HepG2 (cell line): Measurements from ENCODE around the gene PALM3. TPM values are rescaled to one million over a fixed set of nuclear protein-coding genes. Genes with fewer than 3 reads are reported as not detected.

Experiments
- ASH2L ChIP-seq: fragments of 300-600, 200-600 bp; sonication (generic); IDR thresholded peaks from 2 replicates; pipeline ENCODE4 v1.7.0; 2017; ENCODE audit warnings: low read depth, mild to moderate bottlenecking, moderate library complexity, mixed read lengths, low read length; ENCODE audit not compliant: insufficient read length
- FOXA1 ChIP-seq, 2 experiments: fragments of 450-650 bp in 1 of 2; sonication (generic) in 1 of 2; formaldehyde crosslinking in 1 of 2; IDR thresholded peaks; 2 replicates each; pipeline versions ENCODE4 v1.4.0 to v1.6.1; 2016 to 2020; ENCODE audit warnings: missing genetic modification reagents in 1 of 2
- GFI1 ChIP-seq: sonication (generic); formaldehyde crosslinking; IDR thresholded peaks from 2 replicates; pipeline ENCODE4 v1.5.0; 2020; ENCODE audit warnings: missing genetic modification reagents, mild to moderate bottlenecking, borderline replicate concordance
- GPN1 ChIP-seq: sonication (generic); formaldehyde crosslinking; IDR thresholded peaks from 2 replicates; pipeline ENCODE4 v1.5.1; 2020; ENCODE audit warnings: missing genetic modification reagents, borderline replicate concordance
- JUN ChIP-seq: sonication (generic); formaldehyde crosslinking; IDR thresholded peaks from 2 replicates; pipeline ENCODE4 v1.4.0; 2020; ENCODE audit warnings: mild to moderate bottlenecking, missing genetic modification reagents
- KLF13 ChIP-seq: sonication (generic); formaldehyde crosslinking; IDR thresholded peaks from 2 replicates; pipeline ENCODE4 v1.4.0; 2020; ENCODE audit warnings: mild to moderate bottlenecking, missing genetic modification reagents
- MYC ChIP-seq: sonication (generic); formaldehyde crosslinking; IDR thresholded peaks from 2 replicates; pipeline ENCODE4 v1.9.0; 2021; ENCODE audit warnings: missing genetic modification reagents, borderline replicate concordance
- PAF1 ChIP-seq: IDR thresholded peaks from 2 replicates; pipeline ENCODE4 v1.6.1; 2016; ENCODE audit warnings: missing genetic modification reagents, missing compliant biosample characterization
- SIN3A ChIP-seq: IDR thresholded peaks from 2 replicates; pipeline ENCODE4 v1.6.1; 2011; ENCODE audit warnings: low read depth, mild to moderate bottlenecking, control low read depth, low read length, borderline replicate concordance
- YEATS4 ChIP-seq: sonication (generic); formaldehyde crosslinking; IDR thresholded peaks from 2 replicates; pipeline ENCODE4 v1.4.0; 2020; ENCODE audit warnings: missing genetic modification reagents, borderline replicate concordance
- ZBTB21 ChIP-seq: sonication (generic); formaldehyde crosslinking; IDR thresholded peaks from 2 replicates; pipeline ENCODE4 v1.4.0; 2020; ENCODE audit warnings: missing genetic modification reagents
- ZBTB37 ChIP-seq: sonication (generic); formaldehyde crosslinking; IDR thresholded peaks from 2 replicates; pipeline ENCODE4 v1.4.0; 2020; ENCODE audit warnings: mild to moderate bottlenecking, missing genetic modification reagents
- ZBTB8A ChIP-seq: sonication (generic); formaldehyde crosslinking; IDR thresholded peaks from 2 replicates; pipeline ENCODE4 v1.4.0; 2020; ENCODE audit warnings: mild to moderate bottlenecking, low read depth, missing genetic modification reagents, borderline replicate concordance
- ZC3H4 ChIP-seq: sonication (generic); formaldehyde crosslinking; IDR thresholded peaks from 2 replicates; pipeline ENCODE4 v1.4.0; 2020; ENCODE audit warnings: missing genetic modification reagents, borderline replicate concordance
- ZNF20 ChIP-seq: sonication (generic); formaldehyde crosslinking; IDR thresholded peaks from 2 replicates; pipeline ENCODE4 v1.4.0; 2020; ENCODE audit warnings: mild to moderate bottlenecking, moderate library complexity, missing genetic modification reagents
- ZNF333 ChIP-seq: sonication (generic); formaldehyde crosslinking; IDR thresholded peaks from 2 replicates; pipeline ENCODE4 v1.4.0; 2020; ENCODE audit warnings: mild to moderate bottlenecking, missing genetic modification reagents, borderline replicate concordance
- ZNF629 ChIP-seq: sonication (generic); formaldehyde crosslinking; conservative IDR thresholded peaks from 2 replicates; pipeline ENCODE4 v1.5.0; 2020; ENCODE audit warnings: missing genetic modification reagents
- ZNF766 ChIP-seq: sonication (generic); formaldehyde crosslinking; IDR thresholded peaks from 2 replicates; pipeline ENCODE4 v1.5.0; 2020; ENCODE audit warnings: missing genetic modification reagents, borderline replicate concordance
- polyA plus RNA-seq, 8 experiments: library from polyadenylated mRNA; depleted of rRNA in 3 of 8; stranded (reverse) in 7 of 8; unstranded in 1 of 8; fragments of >200 nt; fragmentation: Illumina TruSeq in 4 of 8; extraction: Trizol in 4 of 8; gene quantifications; 2 replicates each; pipeline versions ENCODE4 v1.2.1 to v1.2.3, GENCODE V29; 2011 to 2016; ENCODE audit warnings: low read depth in 4 of 8, missing spikeins in 1 of 8, mixed read lengths in 1 of 8; ENCODE audit not compliant: insufficient read depth in 1 of 8
- total RNA-seq, 5 experiments: library from RNA; depleted of rRNA; stranded (reverse); fragments of >200 nt; fragmentation: Illumina TruSeq; extraction: Trizol; gene quantifications; 2 replicates each; pipeline ENCODE4 v1.2.3, GENCODE V29; 2016; ENCODE audit warnings: low read depth in 1 of 5
- TF ChIP-seq, protein P1 (sequence below): IDR thresholded peaks from 2 replicates; pipeline ENCODE4 v1.6.1; 2016; ENCODE audit warnings: low read depth, missing genetic modification reagents, missing compliant biosample characterization
- TF ChIP-seq, protein P2 (sequence below): IDR thresholded peaks from 2 replicates; pipeline ENCODE4 v1.6.1; 2016
- TF ChIP-seq, protein P3 (sequence below): sonication (generic); formaldehyde crosslinking; IDR thresholded peaks from 2 replicates; pipeline ENCODE4 v1.5.0; 2020; ENCODE audit warnings: missing genetic modification reagents

The PALM3 gene
- total and polyA plus RNA-seq, 2 of the 13 experiments (the other 11 are each of a cell fraction or from before 2014, with no cell fraction given) = 0.79 to 2.4 TPM

- TF ChIP-seq ZNF333 (CRISPR knock-in tag) (peak; percentile 66; the same call in 1 of the 2 replicates), ZC3H4 (no peak), SIN3A (no peak), ZBTB8A (CRISPR knock-in tag) (no peak), PAF1 (CRISPR knock-in tag) (no peak), ZNF766 (CRISPR knock-in tag) (no peak; the same call in 1 of the 2 replicates), MYC (CRISPR knock-in tag) (peak; percentile 49; the same call in 1 of the 2 replicates), YEATS4 (peak; percentile 58; the same call in 1 of the 2 replicates), GPN1 (no peak), ZNF629 (no peak), ASH2L (no peak), KLF13 (CRISPR knock-in tag) (no peak), ZBTB21 (no peak), FOXA1 (IDR thresholded peaks at IDR 0.05) (no peak), FOXA1 (CRISPR knock-in tag; IDR thresholded peaks at IDR 0.05) (no peak), ZNF20 (CRISPR knock-in tag) (no peak), GFI1 (CRISPR knock-in tag) (no peak), ZBTB37 (CRISPR knock-in tag) (0 out of 2 replicates have a peak, but pooled peaks have one; percentile 54), JUN (no peak)
- TF ChIP-seq, protein P1, sequence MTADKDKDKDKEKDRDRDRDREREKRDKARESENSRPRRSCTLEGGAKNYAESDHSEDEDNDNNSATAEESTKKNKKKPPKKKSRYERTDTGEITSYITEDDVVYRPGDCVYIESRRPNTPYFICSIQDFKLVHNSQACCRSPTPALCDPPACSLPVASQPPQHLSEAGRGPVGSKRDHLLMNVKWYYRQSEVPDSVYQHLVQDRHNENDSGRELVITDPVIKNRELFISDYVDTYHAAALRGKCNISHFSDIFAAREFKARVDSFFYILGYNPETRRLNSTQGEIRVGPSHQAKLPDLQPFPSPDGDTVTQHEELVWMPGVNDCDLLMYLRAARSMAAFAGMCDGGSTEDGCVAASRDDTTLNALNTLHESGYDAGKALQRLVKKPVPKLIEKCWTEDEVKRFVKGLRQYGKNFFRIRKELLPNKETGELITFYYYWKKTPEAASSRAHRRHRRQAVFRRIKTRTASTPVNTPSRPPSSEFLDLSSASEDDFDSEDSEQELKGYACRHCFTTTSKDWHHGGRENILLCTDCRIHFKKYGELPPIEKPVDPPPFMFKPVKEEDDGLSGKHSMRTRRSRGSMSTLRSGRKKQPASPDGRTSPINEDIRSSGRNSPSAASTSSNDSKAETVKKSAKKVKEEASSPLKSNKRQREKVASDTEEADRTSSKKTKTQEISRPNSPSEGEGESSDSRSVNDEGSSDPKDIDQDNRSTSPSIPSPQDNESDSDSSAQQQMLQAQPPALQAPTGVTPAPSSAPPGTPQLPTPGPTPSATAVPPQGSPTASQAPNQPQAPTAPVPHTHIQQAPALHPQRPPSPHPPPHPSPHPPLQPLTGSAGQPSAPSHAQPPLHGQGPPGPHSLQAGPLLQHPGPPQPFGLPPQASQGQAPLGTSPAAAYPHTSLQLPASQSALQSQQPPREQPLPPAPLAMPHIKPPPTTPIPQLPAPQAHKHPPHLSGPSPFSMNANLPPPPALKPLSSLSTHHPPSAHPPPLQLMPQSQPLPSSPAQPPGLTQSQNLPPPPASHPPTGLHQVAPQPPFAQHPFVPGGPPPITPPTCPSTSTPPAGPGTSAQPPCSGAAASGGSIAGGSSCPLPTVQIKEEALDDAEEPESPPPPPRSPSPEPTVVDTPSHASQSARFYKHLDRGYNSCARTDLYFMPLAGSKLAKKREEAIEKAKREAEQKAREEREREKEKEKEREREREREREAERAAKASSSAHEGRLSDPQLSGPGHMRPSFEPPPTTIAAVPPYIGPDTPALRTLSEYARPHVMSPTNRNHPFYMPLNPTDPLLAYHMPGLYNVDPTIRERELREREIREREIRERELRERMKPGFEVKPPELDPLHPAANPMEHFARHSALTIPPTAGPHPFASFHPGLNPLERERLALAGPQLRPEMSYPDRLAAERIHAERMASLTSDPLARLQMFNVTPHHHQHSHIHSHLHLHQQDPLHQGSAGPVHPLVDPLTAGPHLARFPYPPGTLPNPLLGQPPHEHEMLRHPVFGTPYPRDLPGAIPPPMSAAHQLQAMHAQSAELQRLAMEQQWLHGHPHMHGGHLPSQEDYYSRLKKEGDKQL (CRISPR knock-in tag) = no peak
- TF ChIP-seq, protein P2, sequence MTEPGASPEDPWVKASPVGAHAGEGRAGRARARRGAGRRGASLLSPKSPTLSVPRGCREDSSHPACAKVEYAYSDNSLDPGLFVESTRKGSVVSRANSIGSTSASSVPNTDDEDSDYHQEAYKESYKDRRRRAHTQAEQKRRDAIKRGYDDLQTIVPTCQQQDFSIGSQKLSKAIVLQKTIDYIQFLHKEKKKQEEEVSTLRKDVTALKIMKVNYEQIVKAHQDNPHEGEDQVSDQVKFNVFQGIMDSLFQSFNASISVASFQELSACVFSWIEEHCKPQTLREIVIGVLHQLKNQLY = no peak
- TF ChIP-seq, protein P3, sequence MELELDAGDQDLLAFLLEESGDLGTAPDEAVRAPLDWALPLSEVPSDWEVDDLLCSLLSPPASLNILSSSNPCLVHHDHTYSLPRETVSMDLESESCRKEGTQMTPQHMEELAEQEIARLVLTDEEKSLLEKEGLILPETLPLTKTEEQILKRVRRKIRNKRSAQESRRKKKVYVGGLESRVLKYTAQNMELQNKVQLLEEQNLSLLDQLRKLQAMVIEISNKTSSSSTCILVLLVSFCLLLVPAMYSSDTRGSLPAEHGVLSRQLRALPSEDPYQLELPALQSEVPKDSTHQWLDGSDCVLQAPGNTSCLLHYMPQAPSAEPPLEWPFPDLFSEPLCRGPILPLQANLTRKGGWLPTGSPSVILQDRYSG (CRISPR knock-in tag) = 0 out of 2 replicates have a peak, but pooled peaks have one; percentile 87
These were observed 30.0 kb downstream of the PALM3 start, which contains the start of gene IL27RA (continued) for GRCh38 chr19:14031719-14032480.
